HEK293 (cell line): ENCODE measurements around the gene AMOTL1.
A peak's percentile ranks its signal among the peaks of the same experiment; 100 is the strongest.

Experiments
- CTCF ChIA-PET: fragments of 350-600 bp; formaldehyde crosslinking; extraction: SDS; loops from one replicate; lab custom pipeline; 2021; ENCODE audit warnings: antibody characterized with exemption; lab: Yijun Ruan, JAX
- POLR2A ChIA-PET: fragments of 300-600 bp; formaldehyde crosslinking; extraction: SDS; loops from one replicate; lab custom pipeline; 2020; ENCODE audit warnings: antibody characterized with exemption, inconsistent platforms; lab: Yijun Ruan, JAX
- H3K27ac ChIP-seq: fragments of 200-500 bp; sonication (Bioruptor generic); 2 replicates; pipeline ENCODE4 v1.5.1; 2014; ENCODE audit warnings: low read depth, low read length, control low read depth, inconsistent platforms; ENCODE audit errors: extremely low read depth
- H3K36me3 ChIP-seq, 2 experiments: fragments of 200-500 bp in 1 of 2; sonication (Bioruptor generic) in 1 of 2; 1 replicate in 1 of 2; 2 replicates in 1 of 2; pipeline ENCODE4 v1.5.1; 2014 to 2017; ENCODE audit warnings: inconsistent platforms in 2 of 2, low read length in 2 of 2; ENCODE audit not compliant: control insufficient read depth in 2 of 2, insufficient read depth in 1 of 2
- H3K4me1 ChIP-seq: fragments of 200-500 bp; sonication (Bioruptor generic); 2 replicates; pipeline ENCODE4 v1.5.1; 2014; ENCODE audit warnings: mild to moderate bottlenecking, low read length, inconsistent platforms; ENCODE audit not compliant: control insufficient read depth, insufficient read depth
- H3K4me3 ChIP-seq: 2 replicates; pipeline ENCODE4 v1.5.1; 2011; ENCODE audit warnings: low read depth, mild to moderate bottlenecking, control low read depth, low read length, moderate library complexity
- H3K9me3 ChIP-seq: fragments of 200-500 bp; sonication (Bioruptor generic); 2 replicates; pipeline ENCODE4 v1.5.1; 2014; ENCODE audit warnings: low read depth, low read length, inconsistent platforms; ENCODE audit not compliant: control insufficient read depth, insufficient read depth
- GLI2 ChIP-seq: fragments of 450-650 bp; formaldehyde crosslinking; IDR thresholded peaks from 2 replicates; pipeline ENCODE4; 2017; ENCODE audit warnings: missing biosample characterization, missing genetic modification characterization, low read depth, borderline replicate concordance
- KLF7 ChIP-seq: fragments of 450-650 bp; formaldehyde crosslinking; IDR thresholded peaks from 2 replicates; pipeline ENCODE4 v1.5.1; 2016; ENCODE audit warnings: missing biosample characterization, missing genetic modification characterization, borderline replicate concordance
- MZF1 ChIP-seq: fragments of 450-650 bp; formaldehyde crosslinking; IDR thresholded peaks from 2 replicates; pipeline ENCODE4 v1.5.1; 2017; ENCODE audit warnings: missing biosample characterization, missing genetic modification characterization, borderline replicate concordance
- TRIM28 ChIP-seq: IDR thresholded peaks from 2 replicates; pipeline ENCODE4 v1.6.1; 2011; ENCODE audit warnings: low read length, control low read depth, borderline replicate concordance
- YY2 ChIP-seq: fragments of 450-650 bp; formaldehyde crosslinking; IDR thresholded peaks from 2 replicates; pipeline ENCODE4 v1.5.1; 2016; ENCODE audit warnings: missing biosample characterization, missing genetic modification characterization
- ZBTB48 ChIP-seq: fragments of 450-650 bp; formaldehyde crosslinking; IDR thresholded peaks from 2 replicates; pipeline ENCODE4 v1.5.1; 2016; ENCODE audit warnings: missing biosample characterization, missing genetic modification characterization
- ZIC2 ChIP-seq: fragments of 450-650 bp; formaldehyde crosslinking; IDR thresholded peaks from 2 replicates; pipeline ENCODE4 v1.5.1; 2016; ENCODE audit warnings: missing biosample characterization, missing genetic modification characterization
- ZNF112 ChIP-seq: fragments of 450-650 bp; formaldehyde crosslinking; IDR thresholded peaks from 2 replicates; pipeline ENCODE4 v1.5.0; 2017; ENCODE audit warnings: missing biosample characterization, missing genetic modification characterization
- ZNF140 ChIP-seq: fragments of 450-650 bp; formaldehyde crosslinking; IDR thresholded peaks from 2 replicates; pipeline ENCODE4 v1.5.1; 2016; ENCODE audit warnings: missing biosample characterization, missing genetic modification characterization
- ZNF174 ChIP-seq: fragments of 450-650 bp; formaldehyde crosslinking; IDR thresholded peaks from 2 replicates; pipeline ENCODE4 v1.5.0; 2017; ENCODE audit warnings: missing biosample characterization, mild to moderate bottlenecking, missing genetic modification characterization
- ZNF214 ChIP-seq: fragments of 450-650 bp; formaldehyde crosslinking; IDR thresholded peaks from 2 replicates; pipeline ENCODE4 v1.5.1; 2017; ENCODE audit warnings: missing biosample characterization, mild to moderate bottlenecking, missing genetic modification characterization, borderline replicate concordance
- ZNF221 ChIP-seq: fragments of 450-650 bp; formaldehyde crosslinking; IDR thresholded peaks from 2 replicates; pipeline ENCODE4 v1.5.1; 2017; ENCODE audit warnings: missing biosample characterization, missing genetic modification characterization, borderline replicate concordance
- ZNF280D ChIP-seq: fragments of 450-650 bp; formaldehyde crosslinking; IDR thresholded peaks from 2 replicates; pipeline ENCODE4 v1.5.1; 2016; ENCODE audit warnings: missing biosample characterization, missing genetic modification characterization
- ZNF354C ChIP-seq: fragments of 450-650 bp; formaldehyde crosslinking; IDR thresholded peaks from 2 replicates; pipeline ENCODE4 v1.5.1; 2016; ENCODE audit warnings: missing biosample characterization, missing genetic modification characterization, low read depth, borderline replicate concordance
- ZNF366 ChIP-seq: fragments of 450-650 bp; formaldehyde crosslinking; conservative IDR thresholded peaks from 2 replicates; pipeline ENCODE4 v1.5.1; 2016; ENCODE audit warnings: missing biosample characterization, missing genetic modification characterization
- ZNF398 ChIP-seq: fragments of 450-650 bp; formaldehyde crosslinking; IDR thresholded peaks from 2 replicates; pipeline ENCODE4 v1.5.1; 2017; ENCODE audit warnings: missing biosample characterization, missing genetic modification characterization
- ZNF473 ChIP-seq: fragments of 450-650 bp; formaldehyde crosslinking; IDR thresholded peaks from 2 replicates; pipeline ENCODE4 v1.5.1; 2017; ENCODE audit warnings: missing biosample characterization, missing genetic modification characterization
- ZNF501 ChIP-seq: fragments of 450-650 bp; formaldehyde crosslinking; IDR thresholded peaks from 2 replicates; pipeline ENCODE4 v1.5.1; 2016; ENCODE audit warnings: missing biosample characterization, missing genetic modification characterization
- ZNF624 ChIP-seq: fragments of 450-650 bp; formaldehyde crosslinking; IDR thresholded peaks from 2 replicates; pipeline ENCODE4 v1.5.1; 2017; ENCODE audit warnings: missing biosample characterization, missing genetic modification characterization
- ZNF654 ChIP-seq: fragments of 450-650 bp; formaldehyde crosslinking; IDR thresholded peaks from 2 replicates; pipeline ENCODE4 v1.5.1; 2016; ENCODE audit warnings: low read depth, missing biosample characterization, missing genetic modification characterization
- ZNF658 ChIP-seq: fragments of 450-650 bp; formaldehyde crosslinking; IDR thresholded peaks from 2 replicates; pipeline ENCODE4; 2016; ENCODE audit warnings: missing biosample characterization, missing genetic modification characterization
- ZNF768 ChIP-seq: fragments of 450-650 bp; formaldehyde crosslinking; IDR thresholded peaks from 2 replicates; pipeline ENCODE4 v1.5.1; 2018; ENCODE audit warnings: missing biosample characterization, mild to moderate bottlenecking, missing genetic modification characterization

AMOTL1 gene

GRCh38 chr11:94755494-94755893, 12.7 kb upstream of the AMOTL1 start:
- Histone ChIP-seq H3K36me3 (no peaks in the 10 kb centered on the region), H3K27ac (no peak overlapping the region), H3K9me3 (no peaks in the 10 kb centered on the region), H3K4me1 (no peaks in the 10 kb centered on the region; the same call in 1 of the 2 replicates), H3K4me3 (no peak overlapping the region)
- CTCF ChIA-PET, result interaction anchor here (0.8 to 1.3 kb wide), 4 partner anchors 9 to 132 kb away, joined by 3 to 6 read pairs (median 4); no protein-coding TSS in a partner anchor
- POLR2A ChIA-PET, result no interaction called here
- TF ChIP-seq ZNF768 (tag by site-specific recombination) (no peak), ZNF354C (tag by site-specific recombination) (no peak), ZBTB48 (no peak), ZNF654 (tag by site-specific recombination) (no peak), ZNF221 (tag by site-specific recombination) (no peak), ZNF112 (tag by site-specific recombination) (no peak), ZNF280D (tag by site-specific recombination) (no peak), MZF1 (tag by site-specific recombination) (no peak), ZNF174 (tag by site-specific recombination) (no peak), TRIM28 (no peak), ZNF473 (tag by site-specific recombination) (no peak), YY2 (tag by site-specific recombination) (no peak), ZNF658 (tag by site-specific recombination) (no peak), ZNF214 (tag by site-specific recombination) (no peak), KLF7 (tag by site-specific recombination) (no peak), ZNF140 (tag by site-specific recombination) (no peak), GLI2 (tag by site-specific recombination) (no peak), ZNF398 (tag by site-specific recombination) (no peak), ZNF366 (tag by site-specific recombination) (no peak), ZNF501 (tag by site-specific recombination) (no peak)

GRCh38 chr11:94757037-94757735, 11.0 kb upstream of the AMOTL1 start:
- ChIA-PET POLR2A (no interaction called here), CTCF (interaction anchor here (1.1 to 1.3 kb wide), 4 partner anchors 11 to 209 kb away, joined by 3 to 11 read pairs (median 3); no protein-coding TSS in a partner anchor)
- no peak overlapping the region for H3K27ac ChIP-seq

More at GRCh38 chr11:94757037-94757735, 11.0 kb upstream of the AMOTL1 start:
- peak; percentile 36; the same call in 1 of the 2 replicates for TF ChIP-seq ZIC2 (tag by site-specific recombination)
- TF ChIP-seq ZNF624 (tag by site-specific recombination), result no peak
- Histone ChIP-seq H3K4me1 (no peaks in the 10 kb centered on the region; the same call in 1 of the 2 replicates), H3K9me3 (no peaks in the 10 kb centered on the region), H3K36me3 (no peaks in the 10 kb centered on the region), H3K4me3 (no peak overlapping the region)
